Activated T-helper 2 cell treated with anti-CD3 and anti-CD28 coated beads, Interferon-gamma antibody, Interleukin-2, Interleukin-4, amounts not matched to agents 10 μg/mL and 5 μg/mL and 100 μg/mL, durations not matched to agents 14 hours and 24 hours and 36 hours (primary cell): ENCODE results near the gene TBC1D22A. TPM values are rescaled to one million over a fixed set of nuclear protein-coding genes. Genes with fewer than 3 reads are reported as not detected.

Experiments
- DNase-seq: peaks from one replicate; pipeline ENCODE4 v3.0.0; 2021; ENCODE audit warnings: low spot score
- H3K27ac Mint-ChIP-seq: one replicate; pipeline ENCODE4 v1.8.0; 2021; ENCODE audit warnings: mixed read lengths
- H3K27me3 Mint-ChIP-seq: one replicate; pipeline ENCODE4 v1.8.0; 2021; ENCODE audit warnings: low read depth, mixed read lengths
- H3K36me3 Mint-ChIP-seq: one replicate; pipeline ENCODE4 v1.8.0; 2021; ENCODE audit warnings: low read depth, mixed read lengths
- H3K4me1 Mint-ChIP-seq: one replicate; pipeline ENCODE4 v1.8.0; 2021; ENCODE audit warnings: low read depth, mixed read lengths
- H3K4me3 Mint-ChIP-seq: one replicate; pipeline ENCODE4 v1.8.0; 2021; ENCODE audit warnings: low read depth, mild to moderate bottlenecking, moderate library complexity, mixed read lengths
- H3K9me3 Mint-ChIP-seq: one replicate; pipeline ENCODE4 v1.8.0; 2021; ENCODE audit warnings: mixed read lengths
- intact Hi-C: fragments of 100-400 bp; cut with micrococcal nuclease; formaldehyde crosslinking; loops from one replicate; pipeline ENCODE4 v1.15.1; 2023
- total RNA-seq: library from RNA; stranded (reverse); gene quantifications from 2 replicates; pipeline ENCODE4 v1.2.3, GENCODE V29; 2022

Gene TBC1D22A
- total RNA-seq, 1 donor from 2014 or later: 34.8 TPM

GRCh38 chr22:46798041-46798365 lies 35.6 kb downstream of the TBC1D22A start:
- Mint-ChIP-seq H3K4me1 (peaks cover 13% of the 10 kb centered on the region), H3K36me3 (peaks cover 61% of the 10 kb centered on the region), H3K4me3 (no peak overlapping the region), H3K27me3 (no peaks in the 10 kb centered on the region), H3K9me3 (no peaks in the 10 kb centered on the region), H3K27ac (no peak overlapping the region)
- no peak for DNase-seq
- intact Hi-C loops: no loop called here

GRCh38 chr22:46798366-46799350 lies 36.2 kb downstream of the TBC1D22A start:
- Mint-ChIP-seq H3K9me3 (no peaks in the 10 kb centered on the region), H3K27ac (peak overlapping the region; percentile 81), H3K4me3 (no peak overlapping the region), H3K4me1 (peaks cover 17% of the 10 kb centered on the region), H3K36me3 (peaks cover 56% of the 10 kb centered on the region), H3K27me3 (no peaks in the 10 kb centered on the region)
- DNase-seq: peak; percentile 63
- intact Hi-C loops: no loop called here

- no peak overlapping the region for H3K27ac Mint-ChIP-seq
Observed at GRCh38 chr22:46799626-46800025, 37.2 kb downstream of the TBC1D22A start.

GRCh38 chr22:46800102-46800857 lies 37.8 kb downstream of the TBC1D22A start:
- Mint-ChIP-seq H3K27me3 (no peaks in the 10 kb centered on the region), H3K27ac (no peak overlapping the region), H3K4me3 (no peak overlapping the region), H3K9me3 (no peaks in the 10 kb centered on the region), H3K4me1 (peaks cover 22% of the 10 kb centered on the region), H3K36me3 (peaks cover 63% of the 10 kb centered on the region)
- no peak for DNase-seq
- intact Hi-C loops: no loop called here

More at GRCh38 chr22:46799626-46800025, 37.2 kb downstream of the TBC1D22A start:
- peaks cover 62% of the 10 kb centered on the region for H3K36me3 Mint-ChIP-seq
- H3K27me3 Mint-ChIP-seq: no peaks in the 10 kb centered on the region
- no peak for DNase-seq
- peaks cover 22% of the 10 kb centered on the region for H3K4me1 Mint-ChIP-seq
- no peak overlapping the region for H3K4me3 Mint-ChIP-seq
- no peaks in the 10 kb centered on the region for H3K9me3 Mint-ChIP-seq
- intact Hi-C loops: no loop called here

- H3K4me3 Mint-ChIP-seq: no peak overlapping the region
- intact Hi-C loops: no loop called here
- peaks cover 70% of the 10 kb centered on the region for H3K36me3 Mint-ChIP-seq
- no peaks in the 10 kb centered on the region for H3K27me3 Mint-ChIP-seq
- no peaks in the 10 kb centered on the region for H3K9me3 Mint-ChIP-seq
- peaks cover 24% of the 10 kb centered on the region for H3K4me1 Mint-ChIP-seq
- no peak overlapping the region for H3K27ac Mint-ChIP-seq
- DNase-seq: no peak
Observed at GRCh38 chr22:46801331-46801811, 38.9 kb downstream of the TBC1D22A start.

- no peak for DNase-seq
- Mint-ChIP-seq H3K4me3 (no peak overlapping the region), H3K36me3 (peaks cover 76% of the 10 kb centered on the region), H3K9me3 (no peaks in the 10 kb centered on the region), H3K27me3 (no peaks in the 10 kb centered on the region), H3K27ac (no peak overlapping the region), H3K4me1 (peaks cover 30% of the 10 kb centered on the region)
- intact Hi-C loops: loop anchor here (2.0 kb wide), 1 partner anchor 43 kb away; no protein-coding TSS in a partner anchor
Observed at GRCh38 chr22:46801826-46802607, 39.6 kb downstream of the TBC1D22A start.

- no peaks in the 10 kb centered on the region for H3K9me3 Mint-ChIP-seq
- DNase-seq: no peak
- no peak overlapping the region for H3K27ac Mint-ChIP-seq
- H3K36me3 Mint-ChIP-seq: peaks cover 76% of the 10 kb centered on the region
- intact Hi-C loops: loop anchor here (1.0 to 2.0 kb wide), 2 partner anchors 44 to 64 kb away; partner anchors contain the start of gene CERK
- no peak overlapping the region for H3K4me3 Mint-ChIP-seq
- no peaks in the 10 kb centered on the region for H3K27me3 Mint-ChIP-seq
- peaks cover 34% of the 10 kb centered on the region for H3K4me1 Mint-ChIP-seq
Observed at GRCh38 chr22:46802608-46803027, 40.2 kb downstream of the TBC1D22A start.

- Mint-ChIP-seq H3K27me3 (no peaks in the 10 kb centered on the region), H3K4me3 (no peak overlapping the region), H3K9me3 (no peaks in the 10 kb centered on the region), H3K27ac (no peak overlapping the region), H3K36me3 (peaks cover 72% of the 10 kb centered on the region), H3K4me1 (peaks cover 34% of the 10 kb centered on the region)
- peak; percentile 53 for DNase-seq
- intact Hi-C loops: loop anchor here (1.0 to 2.0 kb wide), 2 partner anchors 44 to 65 kb away; partner anchors contain the start of gene CERK
Observed at GRCh38 chr22:46803031-46803880, 40.8 kb downstream of the TBC1D22A start.

GRCh38 chr22:46803936-46804335 lies 41.5 kb downstream of the TBC1D22A start:
- peaks cover 67% of the 10 kb centered on the region for H3K36me3 Mint-ChIP-seq
- H3K4me3 Mint-ChIP-seq: no peak overlapping the region
- DNase-seq: no peak
- intact Hi-C loops: loop anchor here (1.0 to 2.0 kb wide), 2 partner anchors 45 to 66 kb away; partner anchors contain the start of gene CERK
- H3K27ac Mint-ChIP-seq: no peak overlapping the region
- H3K27me3 Mint-ChIP-seq: no peaks in the 10 kb centered on the region
- no peaks in the 10 kb centered on the region for H3K9me3 Mint-ChIP-seq
- H3K4me1 Mint-ChIP-seq: peaks cover 31% of the 10 kb centered on the region

GRCh38 chr22:46806794-46807193 lies 44.3 kb downstream of the TBC1D22A start:
- Mint-ChIP-seq H3K36me3 (peaks cover 45% of the 10 kb centered on the region), H3K27ac (peak overlapping the region; percentile 18), H3K4me3 (no peak overlapping the region), H3K4me1 (peaks cover 29% of the 10 kb centered on the region), H3K27me3 (no peaks in the 10 kb centered on the region), H3K9me3 (no peaks in the 10 kb centered on the region)
- no peak for DNase-seq
- intact Hi-C loops: no loop called here

GRCh38 chr22:46807458-46807857 lies 45.0 kb downstream of the TBC1D22A start:
- H3K36me3 Mint-ChIP-seq: peaks cover 39% of the 10 kb centered on the region
- no peaks in the 10 kb centered on the region for H3K9me3 Mint-ChIP-seq
- no peaks in the 10 kb centered on the region for H3K27me3 Mint-ChIP-seq
- H3K4me1 Mint-ChIP-seq: peaks cover 23% of the 10 kb centered on the region
- H3K27ac Mint-ChIP-seq: no peak overlapping the region
- no peak for DNase-seq
- H3K4me3 Mint-ChIP-seq: no peak overlapping the region
- intact Hi-C loops: no loop called here
